H1 (cell line): Measurements from ENCODE around the gene MAP3K13. TPM values are rescaled to one million over a fixed set of nuclear protein-coding genes. Genes with fewer than 3 reads are reported as not detected.

Source experiments
- polyA plus RNA-seq, 7 experiments: library from polyadenylated mRNA; depleted of rRNA in 3 of 7; stranded (reverse) in 5 of 7; unstranded in 2 of 7; fragments of >200 nt in 5 of 7; fragments of 200-250 nt in 2 of 7; gene quantifications; 1 replicate in 5 of 7; 2 replicates in 1 of 7; 4 replicates in 1 of 7; pipeline versions ENCODE4 v1.2.1 to v1.2.3, GENCODE V29; 2011 to 2013; ENCODE audit warnings: missing spikeins in 2 of 7, mixed read lengths in 2 of 7
- total RNA-seq: library from RNA; stranded (reverse); fragmentation: NEBNext Ultra II Directional; extraction: Animal tissue kit (Norgen Biotek cat#: 25700); gene quantifications from 2 replicates; pipeline ENCODE4 v1.2.1, GENCODE V29; 2021
- TF ChIP-seq, protein P1 (sequence below): fragments of 300-600 bp; sonication (generic); IDR thresholded peaks from 2 replicates; pipeline ENCODE4 v1.7.1; 2012; ENCODE audit warnings: low read length, moderate library complexity, mild to moderate bottlenecking, inconsistent platforms; ENCODE audit not compliant: insufficient replicate concordance

Gene MAP3K13
- total and polyA plus RNA-seq, 2 of the 8 experiments (the other 6 are each of a cell fraction or from before 2014, with no cell fraction given) = 6.8 to 17.9 TPM

DNA sequence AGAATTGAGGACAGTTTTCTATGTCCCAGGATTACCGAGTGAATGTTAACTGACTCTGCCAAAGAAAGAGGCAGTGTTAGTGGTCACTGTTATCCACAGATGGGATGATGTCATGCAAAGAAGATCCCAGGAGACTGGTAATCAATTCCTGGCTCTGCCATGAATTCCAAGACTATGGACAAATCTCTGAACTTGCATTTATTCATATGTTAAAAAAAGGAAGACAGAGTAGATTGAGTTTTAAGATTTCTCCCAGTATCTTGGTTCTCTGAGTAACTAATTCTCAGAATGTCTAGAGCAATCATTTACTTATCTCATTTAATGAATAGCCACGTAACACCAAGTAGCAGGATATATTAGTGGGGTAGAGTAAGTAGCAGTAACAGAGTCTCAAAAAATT is 11.5 kb upstream of the MAP3K13 start (continued):
- TF ChIP-seq, protein P1, sequence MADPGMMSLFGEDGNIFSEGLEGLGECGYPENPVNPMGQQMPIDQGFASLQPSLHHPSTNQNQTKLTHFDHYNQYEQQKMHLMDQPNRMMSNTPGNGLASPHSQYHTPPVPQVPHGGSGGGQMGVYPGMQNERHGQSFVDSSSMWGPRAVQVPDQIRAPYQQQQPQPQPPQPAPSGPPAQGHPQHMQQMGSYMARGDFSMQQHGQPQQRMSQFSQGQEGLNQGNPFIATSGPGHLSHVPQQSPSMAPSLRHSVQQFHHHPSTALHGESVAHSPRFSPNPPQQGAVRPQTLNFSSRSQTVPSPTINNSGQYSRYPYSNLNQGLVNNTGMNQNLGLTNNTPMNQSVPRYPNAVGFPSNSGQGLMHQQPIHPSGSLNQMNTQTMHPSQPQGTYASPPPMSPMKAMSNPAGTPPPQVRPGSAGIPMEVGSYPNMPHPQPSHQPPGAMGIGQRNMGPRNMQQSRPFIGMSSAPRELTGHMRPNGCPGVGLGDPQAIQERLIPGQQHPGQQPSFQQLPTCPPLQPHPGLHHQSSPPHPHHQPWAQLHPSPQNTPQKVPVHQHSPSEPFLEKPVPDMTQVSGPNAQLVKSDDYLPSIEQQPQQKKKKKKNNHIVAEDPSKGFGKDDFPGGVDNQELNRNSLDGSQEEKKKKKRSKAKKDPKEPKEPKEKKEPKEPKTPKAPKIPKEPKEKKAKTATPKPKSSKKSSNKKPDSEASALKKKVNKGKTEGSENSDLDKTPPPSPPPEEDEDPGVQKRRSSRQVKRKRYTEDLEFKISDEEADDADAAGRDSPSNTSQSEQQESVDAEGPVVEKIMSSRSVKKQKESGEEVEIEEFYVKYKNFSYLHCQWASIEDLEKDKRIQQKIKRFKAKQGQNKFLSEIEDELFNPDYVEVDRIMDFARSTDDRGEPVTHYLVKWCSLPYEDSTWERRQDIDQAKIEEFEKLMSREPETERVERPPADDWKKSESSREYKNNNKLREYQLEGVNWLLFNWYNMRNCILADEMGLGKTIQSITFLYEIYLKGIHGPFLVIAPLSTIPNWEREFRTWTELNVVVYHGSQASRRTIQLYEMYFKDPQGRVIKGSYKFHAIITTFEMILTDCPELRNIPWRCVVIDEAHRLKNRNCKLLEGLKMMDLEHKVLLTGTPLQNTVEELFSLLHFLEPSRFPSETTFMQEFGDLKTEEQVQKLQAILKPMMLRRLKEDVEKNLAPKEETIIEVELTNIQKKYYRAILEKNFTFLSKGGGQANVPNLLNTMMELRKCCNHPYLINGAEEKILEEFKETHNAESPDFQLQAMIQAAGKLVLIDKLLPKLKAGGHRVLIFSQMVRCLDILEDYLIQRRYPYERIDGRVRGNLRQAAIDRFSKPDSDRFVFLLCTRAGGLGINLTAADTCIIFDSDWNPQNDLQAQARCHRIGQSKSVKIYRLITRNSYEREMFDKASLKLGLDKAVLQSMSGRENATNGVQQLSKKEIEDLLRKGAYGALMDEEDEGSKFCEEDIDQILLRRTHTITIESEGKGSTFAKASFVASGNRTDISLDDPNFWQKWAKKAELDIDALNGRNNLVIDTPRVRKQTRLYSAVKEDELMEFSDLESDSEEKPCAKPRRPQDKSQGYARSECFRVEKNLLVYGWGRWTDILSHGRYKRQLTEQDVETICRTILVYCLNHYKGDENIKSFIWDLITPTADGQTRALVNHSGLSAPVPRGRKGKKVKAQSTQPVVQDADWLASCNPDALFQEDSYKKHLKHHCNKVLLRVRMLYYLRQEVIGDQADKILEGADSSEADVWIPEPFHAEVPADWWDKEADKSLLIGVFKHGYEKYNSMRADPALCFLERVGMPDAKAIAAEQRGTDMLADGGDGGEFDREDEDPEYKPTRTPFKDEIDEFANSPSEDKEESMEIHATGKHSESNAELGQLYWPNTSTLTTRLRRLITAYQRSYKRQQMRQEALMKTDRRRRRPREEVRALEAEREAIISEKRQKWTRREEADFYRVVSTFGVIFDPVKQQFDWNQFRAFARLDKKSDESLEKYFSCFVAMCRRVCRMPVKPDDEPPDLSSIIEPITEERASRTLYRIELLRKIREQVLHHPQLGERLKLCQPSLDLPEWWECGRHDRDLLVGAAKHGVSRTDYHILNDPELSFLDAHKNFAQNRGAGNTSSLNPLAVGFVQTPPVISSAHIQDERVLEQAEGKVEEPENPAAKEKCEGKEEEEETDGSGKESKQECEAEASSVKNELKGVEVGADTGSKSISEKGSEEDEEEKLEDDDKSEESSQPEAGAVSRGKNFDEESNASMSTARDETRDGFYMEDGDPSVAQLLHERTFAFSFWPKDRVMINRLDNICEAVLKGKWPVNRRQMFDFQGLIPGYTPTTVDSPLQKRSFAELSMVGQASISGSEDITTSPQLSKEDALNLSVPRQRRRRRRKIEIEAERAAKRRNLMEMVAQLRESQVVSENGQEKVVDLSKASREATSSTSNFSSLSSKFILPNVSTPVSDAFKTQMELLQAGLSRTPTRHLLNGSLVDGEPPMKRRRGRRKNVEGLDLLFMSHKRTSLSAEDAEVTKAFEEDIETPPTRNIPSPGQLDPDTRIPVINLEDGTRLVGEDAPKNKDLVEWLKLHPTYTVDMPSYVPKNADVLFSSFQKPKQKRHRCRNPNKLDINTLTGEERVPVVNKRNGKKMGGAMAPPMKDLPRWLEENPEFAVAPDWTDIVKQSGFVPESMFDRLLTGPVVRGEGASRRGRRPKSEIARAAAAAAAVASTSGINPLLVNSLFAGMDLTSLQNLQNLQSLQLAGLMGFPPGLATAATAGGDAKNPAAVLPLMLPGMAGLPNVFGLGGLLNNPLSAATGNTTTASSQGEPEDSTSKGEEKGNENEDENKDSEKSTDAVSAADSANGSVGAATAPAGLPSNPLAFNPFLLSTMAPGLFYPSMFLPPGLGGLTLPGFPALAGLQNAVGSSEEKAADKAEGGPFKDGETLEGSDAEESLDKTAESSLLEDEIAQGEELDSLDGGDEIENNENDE = no peak
